SK-N-SH (cell line): ENCODE data around the gene CDC73.

Source experiments
- FOXM1 ChIP-seq: IDR thresholded peaks from 2 replicates; pipeline ENCODE4 v1.4.0; 2012; ENCODE audit warnings: low read depth, mild to moderate bottlenecking
- NRF1 ChIP-seq: IDR thresholded peaks from 2 replicates; pipeline ENCODE4 v1.6.1; 2012; ENCODE audit warnings: low read depth, mild to moderate bottlenecking, low read length
- POLR2AphosphoS5 ChIP-seq: IDR thresholded peaks from 2 replicates; pipeline ENCODE4 v1.6.1; 2012; ENCODE audit warnings: low read depth, low read length
- SMC3 ChIP-seq: IDR thresholded peaks from 2 replicates; pipeline ENCODE4 v1.6.1; 2012; ENCODE audit warnings: low read depth, low read length, improper control_type of control experiment
- TF ChIP-seq, protein P1 (sequence below): fragments of 200-600 bp; sonication (generic); IDR thresholded peaks from 2 replicates; pipeline ENCODE4 v1.6.1; 2017; ENCODE audit warnings: antibody characterized with exemption, mild to moderate bottlenecking, moderate library complexity
- TF ChIP-seq, protein P2 (sequence below): IDR thresholded peaks from 2 replicates; pipeline ENCODE4 v1.4.0; 2012; ENCODE audit warnings: low read depth

DNA sequence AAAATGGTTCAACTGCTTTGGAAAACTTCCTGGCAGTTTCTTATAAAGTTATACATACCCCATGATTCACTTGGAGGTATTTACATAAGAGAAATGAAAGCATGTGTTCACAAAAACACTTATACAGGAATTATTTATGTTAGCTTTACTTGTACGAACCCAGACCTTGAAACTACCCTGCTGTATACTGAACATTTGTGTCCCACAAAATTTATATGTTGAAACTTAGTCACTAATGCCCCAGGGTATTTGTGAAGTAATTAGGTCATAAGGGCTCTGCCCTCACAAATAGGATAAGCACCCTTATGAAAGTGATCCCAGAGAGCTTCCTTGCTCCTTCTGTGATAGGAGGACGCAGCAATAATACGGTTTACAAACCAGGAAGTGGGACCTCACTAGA, 107.3 kb downstream of the CDC73 start:
- TF ChIP-seq FOXM1 (no peak), POLR2AphosphoS5 (no peak), SMC3 (no peak), NRF1 (no peak)
- TF ChIP-seq, protein P1, sequence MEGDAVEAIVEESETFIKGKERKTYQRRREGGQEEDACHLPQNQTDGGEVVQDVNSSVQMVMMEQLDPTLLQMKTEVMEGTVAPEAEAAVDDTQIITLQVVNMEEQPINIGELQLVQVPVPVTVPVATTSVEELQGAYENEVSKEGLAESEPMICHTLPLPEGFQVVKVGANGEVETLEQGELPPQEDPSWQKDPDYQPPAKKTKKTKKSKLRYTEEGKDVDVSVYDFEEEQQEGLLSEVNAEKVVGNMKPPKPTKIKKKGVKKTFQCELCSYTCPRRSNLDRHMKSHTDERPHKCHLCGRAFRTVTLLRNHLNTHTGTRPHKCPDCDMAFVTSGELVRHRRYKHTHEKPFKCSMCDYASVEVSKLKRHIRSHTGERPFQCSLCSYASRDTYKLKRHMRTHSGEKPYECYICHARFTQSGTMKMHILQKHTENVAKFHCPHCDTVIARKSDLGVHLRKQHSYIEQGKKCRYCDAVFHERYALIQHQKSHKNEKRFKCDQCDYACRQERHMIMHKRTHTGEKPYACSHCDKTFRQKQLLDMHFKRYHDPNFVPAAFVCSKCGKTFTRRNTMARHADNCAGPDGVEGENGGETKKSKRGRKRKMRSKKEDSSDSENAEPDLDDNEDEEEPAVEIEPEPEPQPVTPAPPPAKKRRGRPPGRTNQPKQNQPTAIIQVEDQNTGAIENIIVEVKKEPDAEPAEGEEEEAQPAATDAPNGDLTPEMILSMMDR = no peak
- TF ChIP-seq, protein P2, sequence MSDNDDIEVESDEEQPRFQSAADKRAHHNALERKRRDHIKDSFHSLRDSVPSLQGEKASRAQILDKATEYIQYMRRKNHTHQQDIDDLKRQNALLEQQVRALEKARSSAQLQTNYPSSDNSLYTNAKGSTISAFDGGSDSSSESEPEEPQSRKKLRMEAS = no peak
